Progenitor cell of endocrine pancreas (in vitro differentiated cells): Measurements from ENCODE around the gene CYP4A22. TPM values are rescaled to one million over a fixed set of nuclear protein-coding genes. Genes with fewer than 3 reads are reported as not detected.

Experiments used
- DNase-seq: peaks from one replicate; pipeline ENCODE4 v3.0.0; 2021; ENCODE audit warnings: low spot score; ENCODE audit not compliant: unreplicated experiment
- H3K27ac Mint-ChIP-seq: 2 replicates; pipeline ENCODE4 v1.8.0; 2021; ENCODE audit warnings: mild to moderate bottlenecking, moderate library complexity, mixed read lengths
- H3K27me3 Mint-ChIP-seq: 2 replicates; pipeline ENCODE4 v1.8.0; 2021; ENCODE audit warnings: mixed read lengths
- H3K36me3 Mint-ChIP-seq: 2 replicates; pipeline ENCODE4 v1.8.0; 2022; ENCODE audit warnings: mixed read lengths; ENCODE audit not compliant: insufficient read depth
- H3K4me1 Mint-ChIP-seq: 2 replicates; pipeline ENCODE4 v1.8.0; 2021; ENCODE audit warnings: low read depth, mixed read lengths
- H3K4me3 Mint-ChIP-seq: 2 replicates; pipeline ENCODE4 v1.8.0; 2021; ENCODE audit warnings: low read depth, mild to moderate bottlenecking, moderate library complexity, mixed read lengths
- H3K9me3 Mint-ChIP-seq: 2 replicates; pipeline ENCODE4 v1.8.0; 2021; ENCODE audit warnings: low read depth, mixed read lengths
- total RNA-seq: library from RNA; stranded (reverse); gene quantifications from 2 replicates; pipeline ENCODE4 v1.2.1, GENCODE V29; 2021
- TF ChIP-seq, protein P1 (sequence below): fragments of 200-600 bp; sonication (generic); IDR thresholded peaks from one replicate; pipeline ENCODE4 v1.5.0; 2021; ENCODE audit warnings: antibody characterized with exemption, mild to moderate bottlenecking; ENCODE audit not compliant: unreplicated experiment

Gene CYP4A22
- total RNA-seq, 1 donor from 2014 or later = not detected

GRCh38 chr1:47198214-47198613 lies 61.0 kb downstream of the CYP4A22 start:
- Mint-ChIP-seq H3K36me3 (no peaks in the 10 kb centered on the region), H3K4me1 (no peaks in the 10 kb centered on the region), H3K9me3 (peaks cover 2% of the 10 kb centered on the region), H3K27ac (no peak overlapping the region), H3K27me3 (peaks cover 37% of the 10 kb centered on the region), H3K4me3 (no peak overlapping the region)
- no peak for DNase-seq
- TF ChIP-seq, protein P1, sequence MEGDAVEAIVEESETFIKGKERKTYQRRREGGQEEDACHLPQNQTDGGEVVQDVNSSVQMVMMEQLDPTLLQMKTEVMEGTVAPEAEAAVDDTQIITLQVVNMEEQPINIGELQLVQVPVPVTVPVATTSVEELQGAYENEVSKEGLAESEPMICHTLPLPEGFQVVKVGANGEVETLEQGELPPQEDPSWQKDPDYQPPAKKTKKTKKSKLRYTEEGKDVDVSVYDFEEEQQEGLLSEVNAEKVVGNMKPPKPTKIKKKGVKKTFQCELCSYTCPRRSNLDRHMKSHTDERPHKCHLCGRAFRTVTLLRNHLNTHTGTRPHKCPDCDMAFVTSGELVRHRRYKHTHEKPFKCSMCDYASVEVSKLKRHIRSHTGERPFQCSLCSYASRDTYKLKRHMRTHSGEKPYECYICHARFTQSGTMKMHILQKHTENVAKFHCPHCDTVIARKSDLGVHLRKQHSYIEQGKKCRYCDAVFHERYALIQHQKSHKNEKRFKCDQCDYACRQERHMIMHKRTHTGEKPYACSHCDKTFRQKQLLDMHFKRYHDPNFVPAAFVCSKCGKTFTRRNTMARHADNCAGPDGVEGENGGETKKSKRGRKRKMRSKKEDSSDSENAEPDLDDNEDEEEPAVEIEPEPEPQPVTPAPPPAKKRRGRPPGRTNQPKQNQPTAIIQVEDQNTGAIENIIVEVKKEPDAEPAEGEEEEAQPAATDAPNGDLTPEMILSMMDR = no peak

Other genes starting within 250 kb of the CYP4A22 start
- not detected in 2 replicates for gene CYP4A11, start 196.0 kb upstream of the CYP4A22 start, total RNA-seq
- gene CYP4X1, start 113.8 kb upstream of the CYP4A22 start, total RNA-seq = 0.24 and 0.80 TPM in 2 replicates
- not detected in 2 replicates for gene CYP4Z1, start 70.2 kb upstream of the CYP4A22 start, total RNA-seq
- gene PDZK1IP1, start 52.6 kb downstream of the CYP4A22 start, total RNA-seq = not detected in 2 replicates
- gene TAL1, start 94.8 kb downstream of the CYP4A22 start, total RNA-seq = not detected in 2 replicates
- 14.8 TPM in 2 replicates for gene STIL, start 176.7 kb downstream of the CYP4A22 start, total RNA-seq
- gene CMPK1, start 196.3 kb downstream of the CYP4A22 start, total RNA-seq = 51.7 and 53.1 TPM in 2 replicates